IPS DF 6.9 (cell line): Measurements from ENCODE around the gene HOXB6.

Source experiments
- DNase-seq: peaks from one replicate; pipeline ENCODE4 v3.0.0-alpha.2; 2013; ENCODE audit warnings: low read depth, low spot score
- H3K27ac ChIP-seq: one replicate; pipeline ENCODE4 v1.5.1; 2013; ENCODE audit warnings: low read length, control low read depth
- H3K27me3 ChIP-seq: 2 replicates; pipeline ENCODE4 v1.6.1; 2013; ENCODE audit warnings: mild to moderate bottlenecking, low read length; ENCODE audit not compliant: control insufficient read depth, insufficient read depth
- H3K36me3 ChIP-seq: 2 replicates; pipeline ENCODE4 v1.6.1; 2013; ENCODE audit warnings: low read length; ENCODE audit not compliant: control insufficient read depth, insufficient read depth
- H3K4me1 ChIP-seq: 2 replicates; pipeline ENCODE4 v1.6.1; 2013; ENCODE audit warnings: low read length; ENCODE audit not compliant: control insufficient read depth, insufficient read depth
- H3K4me3 ChIP-seq: 2 replicates; pipeline ENCODE4 v1.5.1; 2013; ENCODE audit warnings: mild to moderate bottlenecking, low read length
- H3K9me3 ChIP-seq: 2 replicates; pipeline ENCODE4 v1.6.1; 2013; ENCODE audit warnings: low read length, inconsistent platforms; ENCODE audit not compliant: control insufficient read depth, insufficient read depth
- WGBS: extraction: QIAGEN DNeasy Blood & Tissue Kit; methylation state at CpG from one replicate; pipeline ENCODE4 v1.1.7; 2013; ENCODE audit warnings: mixed read lengths, missing lambda C conversion rate; ENCODE audit not compliant: insufficient read length, insufficient coverage; 5-methylcytosine and 5-hydroxymethylcytosine counted together

Gene HOXB6

DNA sequence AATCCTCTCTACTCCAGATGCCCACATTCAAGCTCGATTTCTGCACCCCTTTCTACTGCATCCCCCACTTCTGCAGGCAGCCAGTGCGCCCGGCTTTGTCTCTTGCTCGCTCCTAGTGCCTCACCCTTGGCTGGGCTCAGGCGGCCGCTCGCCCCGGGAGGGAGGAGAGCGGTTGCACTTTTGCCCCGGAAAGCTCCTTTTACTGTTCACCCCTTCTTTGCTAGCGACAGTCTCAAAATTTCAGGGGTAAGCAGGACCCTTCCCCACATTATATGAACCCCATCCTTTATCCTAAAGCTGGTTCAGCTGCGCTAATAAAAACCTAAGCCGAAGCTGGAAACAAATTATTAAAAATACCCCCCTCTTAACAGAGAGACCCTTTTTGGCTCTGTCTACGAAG is 12.2 kb downstream of the HOXB6 start:
- no peak overlapping the region for H3K27ac ChIP-seq

DNA sequence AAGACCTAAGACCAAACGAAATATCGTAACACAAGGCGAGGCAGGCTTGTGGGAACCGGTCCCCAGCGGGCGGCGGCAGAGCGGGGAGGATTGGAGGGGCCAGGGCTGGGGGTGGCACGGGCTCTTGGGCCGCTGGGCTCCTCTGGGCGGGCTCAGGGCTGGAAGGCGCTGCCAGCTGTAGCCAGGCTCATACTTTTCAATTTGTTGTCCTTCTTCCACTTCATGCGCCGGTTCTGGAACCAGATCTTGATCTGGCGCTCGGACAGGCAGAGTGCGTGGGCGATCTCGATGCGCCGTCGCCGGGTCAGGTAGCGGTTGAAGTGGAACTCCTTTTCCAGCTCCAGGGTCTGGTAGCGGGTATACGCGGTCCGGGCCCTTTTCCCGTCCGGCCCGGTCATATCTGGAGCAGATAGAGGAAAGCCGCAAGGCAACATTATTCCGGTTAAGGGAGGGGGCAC is 12.7 kb downstream of the HOXB6 start:
- no peak for DNase-seq
- Histone ChIP-seq H3K4me1 (peaks cover 5% of the 10 kb centered on the region; the same call in 1 of the 2 replicates), H3K36me3 (no peaks in the 10 kb centered on the region), H3K27me3 (peaks cover 96% of the 10 kb centered on the region), H3K9me3 (no peaks in the 10 kb centered on the region), H3K4me3 (no peak overlapping the region), H3K27ac (no peak overlapping the region)
- no CpG with 5 or more reads among the region's 33 CpGs for WGBS

More for the DNA sequence above, 12.2 kb downstream of the HOXB6 start:
- Histone ChIP-seq H3K4me1 (peaks cover 5% of the 10 kb centered on the region; the same call in 1 of the 2 replicates), H3K4me3 (no peak overlapping the region), H3K36me3 (no peaks in the 10 kb centered on the region), H3K27me3 (peaks cover 96% of the 10 kb centered on the region), H3K9me3 (no peaks in the 10 kb centered on the region)
- no peak for DNase-seq
- no CpG with 5 or more reads among the region's 14 CpGs for WGBS

DNA sequence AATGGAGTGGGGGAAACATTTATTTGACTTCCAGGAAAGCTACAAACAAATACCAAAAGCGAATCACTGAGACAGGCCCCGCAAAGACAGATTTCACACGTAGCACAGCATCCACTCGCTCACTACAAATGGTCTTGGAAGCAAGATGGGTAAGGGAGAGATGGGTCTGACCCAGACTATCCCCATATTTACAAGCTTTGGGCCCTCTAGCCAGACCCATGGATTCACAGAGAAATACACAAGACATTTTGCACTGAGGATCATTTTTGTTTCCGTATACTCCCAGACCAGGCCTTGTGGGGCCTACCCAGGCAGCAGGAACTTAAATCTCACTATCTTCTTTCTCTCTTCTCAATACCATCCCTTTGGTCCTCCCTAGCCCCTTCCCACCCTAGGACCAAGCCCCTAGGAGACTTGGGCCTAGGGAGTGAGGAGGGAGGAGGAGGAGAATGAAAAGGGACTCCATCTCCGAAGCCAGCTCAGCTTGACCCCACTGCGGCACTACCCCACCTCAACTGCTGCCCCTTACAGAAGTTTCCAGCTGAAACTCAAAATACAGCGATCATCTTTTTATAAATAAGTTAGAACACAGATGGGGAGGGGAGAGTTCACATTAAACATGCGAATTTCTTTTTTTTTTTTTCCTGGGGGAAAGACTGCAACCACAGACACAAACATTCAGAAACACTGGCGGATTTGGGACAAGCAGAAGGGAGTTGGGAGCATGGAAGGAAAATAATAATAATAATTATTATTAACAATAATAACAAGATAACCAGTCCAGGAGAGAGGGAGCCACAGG is 13.3 kb downstream of the HOXB6 start:
- Histone ChIP-seq H3K9me3 (no peaks in the 10 kb centered on the region), H3K4me3 (no peak overlapping the region), H3K4me1 (peaks cover 5% of the 10 kb centered on the region; the same call in 1 of the 2 replicates), H3K27me3 (peaks cover 96% of the 10 kb centered on the region), H3K36me3 (no peaks in the 10 kb centered on the region), H3K27ac (no peak overlapping the region)
- no CpG with 5 or more reads among the region's 10 CpGs for WGBS
- no peak for DNase-seq

DNA sequence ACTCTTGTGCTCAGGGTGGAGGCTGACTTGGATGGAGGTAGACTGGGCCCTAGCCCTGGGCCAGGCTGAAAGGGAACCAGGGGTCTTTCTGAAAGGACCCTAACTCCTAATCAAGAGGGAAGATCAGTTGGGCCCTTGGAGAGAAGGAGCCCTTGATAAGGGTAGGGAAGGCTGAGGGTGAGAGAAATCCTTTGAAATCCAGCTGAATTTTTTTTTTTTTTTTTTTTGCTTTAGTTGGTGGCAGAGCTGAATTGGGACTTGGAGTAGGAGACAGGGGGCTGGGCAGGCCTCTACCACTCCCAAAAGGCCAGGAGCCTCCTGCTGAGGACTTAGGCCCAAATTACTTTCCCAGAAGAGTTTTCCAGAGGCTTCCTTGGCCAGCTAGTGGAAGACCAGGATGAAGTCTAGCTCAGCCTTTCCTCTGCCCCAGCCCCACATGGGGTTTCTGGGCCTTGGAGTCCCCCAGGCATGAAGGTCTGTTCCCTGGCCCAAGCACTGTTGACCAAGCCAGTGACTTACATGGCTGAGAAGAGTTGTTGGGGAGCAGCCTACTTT is 14.1 kb downstream of the HOXB6 start:
- DNase-seq, result no peak
- peaks cover 96% of the 10 kb centered on the region for H3K27me3 ChIP-seq
- no peak overlapping the region for H3K27ac ChIP-seq
- H3K4me3 ChIP-seq, result no peak overlapping the region
- H3K4me1 ChIP-seq, result peaks cover 3% of the 10 kb centered on the region; the same call in 1 of the 2 replicates
- H3K9me3 ChIP-seq, result no peaks in the 10 kb centered on the region
- no peaks in the 10 kb centered on the region for H3K36me3 ChIP-seq

DNA sequence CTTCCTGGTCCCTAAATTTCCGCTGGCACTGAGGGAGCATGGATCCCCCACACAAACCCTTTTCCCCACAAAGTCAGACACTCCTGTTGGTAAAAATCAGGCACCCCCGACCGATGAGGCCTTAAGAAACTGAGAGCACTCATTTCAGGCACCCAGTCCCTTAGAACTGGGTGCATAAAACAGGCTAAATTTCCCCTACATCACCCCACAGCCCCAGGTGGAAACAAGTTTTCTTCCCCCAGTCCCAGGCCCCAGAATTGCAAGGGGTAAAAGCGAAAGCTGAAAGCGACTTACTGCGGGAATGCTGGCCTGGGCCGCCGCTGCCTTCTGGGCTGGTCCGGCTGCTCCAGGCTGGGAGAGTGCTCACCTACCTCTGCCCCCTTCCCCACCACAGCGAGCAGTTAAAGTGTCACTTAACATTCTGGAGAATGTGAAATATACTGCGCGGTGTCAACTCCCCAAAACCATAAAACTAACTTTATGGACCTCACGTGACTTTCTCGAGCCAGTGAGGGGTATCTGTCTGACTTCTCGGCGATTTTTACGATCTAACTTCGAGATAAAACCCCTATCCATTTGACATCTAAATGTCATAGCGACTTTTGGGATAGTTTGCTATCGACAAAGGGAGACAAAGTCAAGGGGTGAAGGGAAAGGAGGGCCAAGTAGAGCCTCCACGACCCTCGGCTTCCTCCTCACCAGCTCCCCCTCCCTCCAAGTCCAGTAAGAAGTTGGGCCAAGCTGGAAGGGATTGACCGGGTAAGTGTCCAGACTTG is 14.8 kb downstream of the HOXB6 start, which contains the start of gene HOXB3:
TSS of gene HOXB3 (minus strand) at position 411 of the 776 bp plus-strand sequence. CDS start 37,767 bp downstream, outside the sequence.
- peaks cover 3% of the 10 kb centered on the region; the same call in 1 of the 2 replicates for H3K4me1 ChIP-seq
- no peaks in the 10 kb centered on the region for H3K36me3 ChIP-seq
- H3K4me3 ChIP-seq, result no peak within 1 kb of the TSS
- no CpG with 5 or more reads among the region's 23 CpGs for WGBS
- DNase-seq, result no peak
- peaks cover 95% of the 10 kb centered on the region for H3K27me3 ChIP-seq
- no peaks in the 10 kb centered on the region for H3K9me3 ChIP-seq
- H3K27ac ChIP-seq, result no peak within 1 kb of the TSS

DNA sequence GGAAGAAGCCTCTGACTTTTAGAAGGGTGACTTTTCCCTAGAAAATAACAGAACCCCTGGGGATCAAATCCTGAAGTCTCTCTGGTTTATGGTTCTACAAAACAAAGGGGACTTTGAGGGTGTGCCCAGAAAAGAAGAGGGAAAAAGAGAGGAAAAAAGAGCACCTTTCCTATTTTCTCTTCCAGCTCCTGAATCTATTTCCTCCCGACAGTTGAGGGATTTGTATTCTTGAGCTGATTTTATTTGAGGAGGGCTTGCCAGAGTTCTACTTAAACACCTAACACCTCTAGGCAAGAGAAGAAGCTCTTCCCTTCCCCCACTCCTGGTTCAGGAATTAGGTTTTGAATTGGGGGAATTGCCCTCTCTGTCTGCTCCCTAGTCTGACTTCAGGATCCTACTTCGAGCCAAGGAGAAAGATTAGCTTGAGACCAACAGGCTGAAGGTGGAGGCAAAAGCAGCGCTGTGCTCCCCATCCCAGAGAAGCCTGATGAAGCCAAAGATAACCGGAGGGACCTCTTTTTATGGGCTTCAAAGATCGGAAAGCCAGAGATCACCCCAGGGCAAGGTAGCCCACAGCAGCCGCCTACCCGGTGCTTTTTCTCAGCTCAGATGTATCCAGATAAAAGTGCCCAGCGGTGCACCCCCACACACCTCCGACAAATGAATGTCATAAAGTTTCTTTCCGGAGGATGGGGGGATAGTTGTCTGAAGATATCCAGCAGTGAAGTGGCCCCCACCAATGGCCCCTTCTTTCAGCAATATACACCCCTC is 15.5 kb downstream of the HOXB6 start:
- no peak for DNase-seq
- Histone ChIP-seq H3K4me1 (peaks cover 3% of the 10 kb centered on the region; the same call in 1 of the 2 replicates), H3K27ac (no peak overlapping the region), H3K9me3 (no peaks in the 10 kb centered on the region), H3K4me3 (no peak overlapping the region), H3K27me3 (peaks cover 95% of the 10 kb centered on the region), H3K36me3 (no peaks in the 10 kb centered on the region)
- WGBS, result no CpG with 5 or more reads among the region's 10 CpGs

DNA sequence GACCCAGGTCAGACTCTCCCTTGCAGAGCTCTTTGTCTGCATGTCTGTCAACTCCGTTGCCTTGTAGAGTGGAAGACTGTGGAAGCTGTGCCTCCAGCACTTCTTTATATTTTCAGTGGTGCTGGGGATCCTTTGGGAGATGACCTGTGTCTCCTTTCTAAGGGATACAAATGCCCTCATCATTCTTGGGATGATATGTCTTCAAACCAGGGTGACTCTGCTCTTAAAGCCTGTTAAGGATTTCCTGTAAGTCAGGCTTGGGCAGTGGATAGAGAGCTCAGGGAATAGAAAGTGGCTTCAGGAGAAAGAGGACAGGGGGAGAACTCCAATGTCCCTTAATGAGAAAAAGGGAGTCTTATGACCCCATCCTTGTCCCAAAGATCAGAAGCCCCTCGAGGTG is 16.3 kb downstream of the HOXB6 start:
- WGBS, result no CpG with 5 or more reads among the region's 2 CpGs
- H3K4me1 ChIP-seq, result peaks cover 2% of the 10 kb centered on the region; the same call in 1 of the 2 replicates
- H3K4me3 ChIP-seq, result no peak overlapping the region
- no peaks in the 10 kb centered on the region for H3K9me3 ChIP-seq
- DNase-seq, result no peak
- peaks cover 98% of the 10 kb centered on the region for H3K27me3 ChIP-seq
- no peak overlapping the region for H3K27ac ChIP-seq
- no peaks in the 10 kb centered on the region for H3K36me3 ChIP-seq

DNA sequence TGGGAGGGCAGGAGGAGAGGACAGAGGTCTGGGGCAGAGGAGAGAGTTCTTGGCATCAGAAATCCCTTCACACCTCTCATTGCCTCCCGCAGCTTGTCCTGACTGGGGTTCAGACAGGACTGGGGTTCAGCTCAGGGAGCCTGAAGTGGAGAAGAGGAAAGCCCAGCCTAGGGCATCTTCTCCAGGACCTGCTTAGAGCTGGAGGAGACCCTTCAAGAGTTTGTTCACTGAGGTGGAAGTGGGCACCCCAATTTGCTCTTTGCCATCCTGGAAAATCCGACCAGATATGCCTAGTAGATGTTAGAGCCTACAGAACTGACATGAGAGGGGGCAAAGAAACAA is 16.7 kb downstream of the HOXB6 start:
- H3K9me3 ChIP-seq, result no peaks in the 10 kb centered on the region
- H3K36me3 ChIP-seq, result no peaks in the 10 kb centered on the region
- no peak for DNase-seq
- no CpG with 5 or more reads among the region's 2 CpGs for WGBS
- peaks cover 98% of the 10 kb centered on the region for H3K27me3 ChIP-seq
- H3K27ac ChIP-seq, result no peak overlapping the region
- peaks cover 2% of the 10 kb centered on the region; the same call in 1 of the 2 replicates for H3K4me1 ChIP-seq
- H3K4me3 ChIP-seq, result no peak overlapping the region

DNA sequence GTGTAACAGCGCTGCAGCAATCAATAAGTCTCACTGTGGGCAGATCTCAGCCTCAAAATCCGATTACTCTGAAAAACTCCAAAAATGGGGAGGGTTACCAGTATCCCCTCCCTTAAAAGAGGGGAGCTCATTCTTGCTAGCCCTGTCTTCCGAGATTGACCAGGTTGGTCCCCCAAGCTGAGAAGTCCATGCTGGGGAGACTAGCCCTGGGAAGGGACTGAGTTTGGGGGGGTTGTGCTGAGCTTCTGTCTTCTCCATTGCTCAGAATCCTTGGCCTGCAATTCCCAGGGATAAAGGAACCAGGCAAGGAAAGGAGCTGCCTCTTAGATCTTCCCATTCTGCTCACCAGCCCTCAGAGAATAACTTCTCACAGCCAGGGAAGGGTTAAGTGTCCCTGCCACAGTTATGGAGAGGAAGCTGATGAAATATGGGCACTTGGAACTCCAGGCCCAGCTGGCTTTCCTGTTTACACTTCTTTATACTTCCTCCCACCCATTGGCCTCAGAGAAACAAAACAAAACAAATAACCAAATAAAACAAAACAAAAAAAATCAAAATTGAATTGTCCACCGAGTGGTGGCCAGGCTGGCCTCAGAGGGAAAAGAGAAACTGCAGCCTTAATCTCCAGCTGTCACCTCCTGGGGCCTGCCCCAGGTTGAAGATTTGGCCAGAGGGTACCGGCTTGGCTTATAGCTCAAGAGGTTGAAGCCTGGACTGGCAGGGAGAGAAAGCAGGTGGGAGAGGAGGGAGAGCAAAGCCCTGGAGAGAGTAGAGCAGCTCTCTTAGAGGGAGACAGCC is 17.3 kb downstream of the HOXB6 start:
- H3K27me3 ChIP-seq, result peaks cover 98% of the 10 kb centered on the region
- no peak overlapping the region for H3K27ac ChIP-seq
- H3K4me3 ChIP-seq, result no peak overlapping the region
- no peaks in the 10 kb centered on the region for H3K9me3 ChIP-seq
- no peaks in the 10 kb centered on the region for H3K36me3 ChIP-seq
- DNase-seq, result no peak
- no CpG with 5 or more reads among the region's 5 CpGs for WGBS
- H3K4me1 ChIP-seq, result peaks cover 2% of the 10 kb centered on the region; the same call in 1 of the 2 replicates
